Astrocyte (in vitro differentiated cells and primary cell): ENCODE results near the gene CIAO3.

ENCODE experiments used
- CTCF ChIP-seq: IDR thresholded peaks from 2 replicates; pipeline ENCODE4 v1.5.1; 2011; ENCODE audit warnings: low read depth, mild to moderate bottlenecking, inconsistent platforms, low read length, moderate library complexity; ENCODE audit not compliant: insufficient read depth
- EZH2 ChIP-seq: IDR thresholded peaks from 2 replicates; pipeline ENCODE4 v1.6.1; 2012; ENCODE audit warnings: mild to moderate bottlenecking, low read length, inconsistent platforms; ENCODE audit not compliant: insufficient read depth

DNA sequence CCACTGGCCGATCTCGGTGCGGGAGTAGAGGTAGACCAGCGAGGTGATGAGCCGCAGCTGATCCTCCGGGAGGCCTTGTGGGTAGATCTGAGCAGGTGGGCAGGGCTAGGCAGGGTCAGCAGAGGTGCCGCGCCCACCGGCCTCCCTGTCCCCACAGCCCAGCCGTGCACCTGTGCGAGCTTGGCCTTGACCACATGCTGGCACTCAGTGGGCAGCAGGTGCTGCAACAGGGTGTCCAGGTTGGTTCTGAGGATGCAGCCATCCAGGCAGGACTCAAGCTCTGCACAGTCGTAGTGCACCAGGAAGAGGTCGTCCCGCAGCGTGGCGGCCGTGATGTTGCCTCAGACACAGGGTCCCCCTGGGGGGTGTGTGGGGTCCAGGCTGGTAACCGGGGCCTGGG is 32.2 kb upstream of the CIAO3 start:
- TF ChIP-seq CTCF (no peak), EZH2 (no peak)
